H9 (cell line): ENCODE data around the gene SPATA46. TPM values are rescaled to one million over a fixed set of nuclear protein-coding genes. Genes with fewer than 3 reads are reported as not detected.

Experiments
- DNase-seq: peaks from one replicate; pipeline ENCODE4 v3.0.0-alpha.2; 2017
- H2AFZ ChIP-seq: one replicate; pipeline ENCODE4 v1.6.1; 2013; ENCODE audit warnings: mild to moderate bottlenecking, low read length, control low read depth, moderate library complexity
- H2AK5ac ChIP-seq: 2 replicates; pipeline ENCODE4 v1.6.1; 2013; ENCODE audit warnings: low read length, control low read depth, mixed read lengths; ENCODE audit not compliant: insufficient read length
- H2BK120ac ChIP-seq: one replicate; pipeline ENCODE4 v1.6.1; 2013; ENCODE audit warnings: low read depth, mild to moderate bottlenecking, low read length, control low read depth, inconsistent platforms; ENCODE audit not compliant: poor library complexity, severe bottlenecking
- H2BK12ac ChIP-seq: 2 replicates; pipeline ENCODE4 v1.6.1; 2013; ENCODE audit warnings: low read length, control low read depth, mixed read lengths, low read depth; ENCODE audit not compliant: insufficient read length
- H2BK15ac ChIP-seq: 2 replicates; pipeline ENCODE4 v1.6.1; 2013; ENCODE audit warnings: low read depth, low read length, control low read depth
- H2BK20ac ChIP-seq: one replicate; pipeline ENCODE4 v1.6.1; 2013; ENCODE audit warnings: low read depth, mild to moderate bottlenecking, low read length, control low read depth, inconsistent platforms; ENCODE audit not compliant: poor library complexity, severe bottlenecking
- H2BK5ac ChIP-seq: 2 replicates; pipeline ENCODE4 v1.6.1; 2013; ENCODE audit warnings: low read length, control low read depth, mixed read lengths; ENCODE audit not compliant: insufficient read length
- H3K14ac ChIP-seq: 2 replicates; pipeline ENCODE4 v1.6.1; 2013; ENCODE audit warnings: low read length, control low read depth; ENCODE audit not compliant: insufficient read depth
- H3K18ac ChIP-seq: 2 replicates; pipeline ENCODE4 v1.6.1; 2013; ENCODE audit warnings: low read depth, mild to moderate bottlenecking, mixed read lengths, low read length, control low read depth; ENCODE audit not compliant: insufficient read length
- H3K23ac ChIP-seq: 2 replicates; pipeline ENCODE4 v1.6.1; 2013; ENCODE audit warnings: low read length, control low read depth, mixed read lengths, low read depth; ENCODE audit not compliant: insufficient read length
- H3K23me2 ChIP-seq: 2 replicates; pipeline ENCODE4 v1.6.1; 2013; ENCODE audit warnings: low read depth, mild to moderate bottlenecking, mixed read lengths, low read length, control low read depth; ENCODE audit not compliant: insufficient read length, poor library complexity, severe bottlenecking
- H3K27ac ChIP-seq: 2 replicates; pipeline ENCODE4 v1.5.1; 2013; ENCODE audit warnings: low read length, control low read depth, mixed read lengths, low read depth; ENCODE audit not compliant: insufficient read length
- H3K27me3 ChIP-seq: 2 replicates; pipeline ENCODE4 v1.6.1; 2013; ENCODE audit warnings: low read length, control low read depth, inconsistent platforms; ENCODE audit not compliant: insufficient read depth
- H3K4ac ChIP-seq: 2 replicates; pipeline ENCODE4 v1.6.1; 2013; ENCODE audit warnings: low read depth, mild to moderate bottlenecking, control low read depth, inconsistent platforms, low read length, moderate library complexity
- H3K4me1 ChIP-seq: 2 replicates; pipeline ENCODE4 v1.6.1; 2013; ENCODE audit warnings: low read length, control low read depth, inconsistent platforms; ENCODE audit not compliant: insufficient read depth
- H3K4me2 ChIP-seq: 2 replicates; pipeline ENCODE4 v1.6.1; 2013; ENCODE audit warnings: low read length, control low read depth, mixed read lengths; ENCODE audit not compliant: insufficient read length, insufficient read depth
- H3K56ac ChIP-seq: 2 replicates; pipeline ENCODE4 v1.6.1; 2013; ENCODE audit warnings: low read depth, mild to moderate bottlenecking, mixed read lengths, low read length, control low read depth; ENCODE audit not compliant: insufficient read length
- H3K79me1 ChIP-seq: 2 replicates; pipeline ENCODE4 v1.6.1; 2013; ENCODE audit warnings: low read depth, mild to moderate bottlenecking, moderate library complexity, low read length, control low read depth, inconsistent platforms; ENCODE audit not compliant: insufficient read depth, poor library complexity, severe bottlenecking
- H3K79me2 ChIP-seq: 2 replicates; pipeline ENCODE4 v1.6.1; 2013; ENCODE audit warnings: low read length, control low read depth, inconsistent platforms; ENCODE audit not compliant: insufficient read depth
- H3K9ac ChIP-seq: 2 replicates; pipeline ENCODE4 v1.6.1; 2013; ENCODE audit warnings: low read length, control low read depth, mixed read lengths; ENCODE audit not compliant: insufficient read length; ENCODE audit errors: extremely low read depth
- H3K9me3 ChIP-seq: one replicate; pipeline ENCODE4 v1.6.1; 2013; ENCODE audit warnings: low read depth, low read length, inconsistent platforms; ENCODE audit not compliant: control insufficient read depth
- H3T11ph ChIP-seq: one replicate; pipeline ENCODE4 v1.6.1; 2013; ENCODE audit warnings: mild to moderate bottlenecking, low read length, control low read depth, inconsistent platforms
- H4K20me1 ChIP-seq: one replicate; pipeline ENCODE4 v1.6.1; 2013; ENCODE audit not compliant: control insufficient read depth, insufficient read length, insufficient read depth
- H4K5ac ChIP-seq: 2 replicates; pipeline ENCODE4 v1.6.1; 2013; ENCODE audit warnings: low read depth, mild to moderate bottlenecking, mixed read lengths, low read length, control low read depth; ENCODE audit not compliant: insufficient read length
- H4K8ac ChIP-seq: replicated peaks from 2 replicates; pipeline ENCODE4 v1.6.1; 2013; ENCODE audit warnings: low read length, control low read depth, mixed read lengths, low read depth; ENCODE audit not compliant: insufficient read length
- H4K91ac ChIP-seq: 2 replicates; pipeline ENCODE4 v1.6.1; 2013; ENCODE audit warnings: low read depth, mild to moderate bottlenecking, moderate library complexity, mixed read lengths, low read length, control low read depth; ENCODE audit not compliant: insufficient read length
- H3K27ac Mint-ChIP-seq, 3 experiments: 2 replicates in 2 of 3; 3 replicates in 1 of 3; pipeline ENCODE4 v1.8.0; 2020 to 2021; ENCODE audit warnings: mixed read lengths in 3 of 3, mild to moderate bottlenecking in 1 of 3, moderate library complexity in 1 of 3
- H3K27me3 Mint-ChIP-seq: 2 replicates; pipeline ENCODE4 v1.8.0; 2021; ENCODE audit warnings: low read depth, mild to moderate bottlenecking, moderate library complexity, mixed read lengths
- H3K36me3 Mint-ChIP-seq, 3 experiments: 2 replicates in 2 of 3; 3 replicates in 1 of 3; pipeline ENCODE4 v1.8.0; 2020 to 2021; ENCODE audit warnings: low read depth in 3 of 3, mixed read lengths in 3 of 3; ENCODE audit not compliant: insufficient read depth in 1 of 3
- H3K4me1 Mint-ChIP-seq, 2 experiments: 2 replicates each; pipeline ENCODE4 v1.8.0; 2020; ENCODE audit warnings: mixed read lengths in 2 of 2
- H3K4me3 Mint-ChIP-seq, 2 experiments: 2 replicates in 1 of 2; 3 replicates in 1 of 2; pipeline ENCODE4 v1.8.0; 2020 to 2021; ENCODE audit warnings: mild to moderate bottlenecking in 2 of 2, mixed read lengths in 2 of 2, moderate library complexity in 1 of 2
- H3K9me3 Mint-ChIP-seq, 2 experiments: 2 replicates in 1 of 2; 3 replicates in 1 of 2; pipeline ENCODE4 v1.8.0; 2020; ENCODE audit warnings: mild to moderate bottlenecking in 2 of 2, mixed read lengths in 2 of 2, moderate library complexity in 1 of 2
- WGBS: extraction: QIAGEN DNeasy Blood & Tissue Kit; methylation state at CpG from one replicate; pipeline ENCODE4 v1.1.7; 2013; ENCODE audit warnings: missing lambda C conversion rate, low lambda C conversion rate, mixed read lengths; ENCODE audit not compliant: insufficient read length; ENCODE audit errors: extremely low coverage; 5-methylcytosine and 5-hydroxymethylcytosine counted together
- total RNA-seq: library from RNA; stranded (reverse); gene quantifications from 2 replicates; pipeline ENCODE4 v1.2.1, GENCODE V29; 2021
- TF ChIP-seq, protein P1 (sequence below): fragments of 200-600 bp; sonication (generic); conservative IDR thresholded peaks from 3 replicates; pipeline ENCODE4 v1.8.0; 2021; ENCODE audit warnings: antibody characterized with exemption, mild to moderate bottlenecking

SPATA46 gene
- total RNA-seq, 1 experiment from 2014 or later = not detected

DNA sequence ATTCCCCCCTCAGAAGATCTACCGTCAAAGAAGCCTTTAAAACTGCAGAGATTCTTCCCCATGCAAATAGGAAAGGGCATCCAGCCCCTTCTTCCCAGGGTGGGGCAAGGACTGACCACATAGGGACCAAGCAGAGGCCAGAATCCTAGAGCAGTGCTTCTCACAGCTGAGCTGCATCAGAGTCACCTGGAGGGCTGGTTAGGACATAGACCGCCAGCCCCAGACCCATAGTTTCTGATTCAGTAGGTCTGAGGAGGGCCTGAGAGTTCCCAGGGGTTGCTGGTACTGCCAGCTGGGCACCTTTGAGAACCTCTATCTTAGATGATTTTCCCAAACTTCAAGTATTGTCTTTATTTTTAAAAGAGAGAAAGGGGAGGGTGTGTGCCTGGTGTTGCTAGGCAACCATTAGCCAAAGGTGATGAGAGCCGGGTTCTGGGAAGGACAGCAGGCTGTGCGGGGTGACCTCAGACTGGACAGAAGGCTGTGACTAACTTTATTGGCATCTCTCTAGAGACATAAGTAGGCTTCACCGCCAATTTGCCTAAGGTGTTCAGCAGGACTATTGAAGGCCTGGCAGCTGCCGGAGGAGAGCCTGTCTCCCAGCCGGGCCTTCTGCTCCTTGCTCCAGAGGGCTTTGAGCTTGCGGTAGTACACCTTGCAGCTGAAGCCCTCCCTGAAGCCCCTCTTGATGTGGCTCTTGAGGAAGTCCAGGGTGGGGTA, 3.0 kb downstream of the SPATA46 start:
- no peak overlapping the region for H3K4me3 Mint-ChIP-seq
- no peak overlapping the region for H2BK15ac ChIP-seq

More for the DNA sequence above, 3.0 kb downstream of the SPATA46 start:
- Histone ChIP-seq H4K8ac (no peak overlapping the region), H3K23ac (no peak overlapping the region), H4K20me1 (no peaks in the 10 kb centered on the region), H3K79me1 (no peaks in the 10 kb centered on the region), H3K79me2 (no peaks in the 10 kb centered on the region), H3K23me2 (no peaks in the 10 kb centered on the region), H3K9me3 (no peaks in the 10 kb centered on the region), H3K27ac (no peak overlapping the region), H2BK20ac (no peak overlapping the region), H3K4me2 (no peak overlapping the region), H3K18ac (no peak overlapping the region), H3K56ac (no peak overlapping the region), H4K91ac (no peak overlapping the region), H4K5ac (no peak overlapping the region), H2BK120ac (no peak overlapping the region), H3K27me3 (no peaks in the 10 kb centered on the region), H2BK5ac (no peak overlapping the region), H3K4me1 (no peaks in the 10 kb centered on the region), H2AK5ac (no peak overlapping the region), H3K4ac (no peak overlapping the region), H3T11ph (no peak overlapping the region), H3K14ac (no peak overlapping the region), H3K9ac (no peak overlapping the region), H2BK12ac (no peak overlapping the region), H2AFZ (no peak overlapping the region)
- WGBS = no CpG with 5 or more reads among the region's 8 CpGs
- TF ChIP-seq, protein P1, sequence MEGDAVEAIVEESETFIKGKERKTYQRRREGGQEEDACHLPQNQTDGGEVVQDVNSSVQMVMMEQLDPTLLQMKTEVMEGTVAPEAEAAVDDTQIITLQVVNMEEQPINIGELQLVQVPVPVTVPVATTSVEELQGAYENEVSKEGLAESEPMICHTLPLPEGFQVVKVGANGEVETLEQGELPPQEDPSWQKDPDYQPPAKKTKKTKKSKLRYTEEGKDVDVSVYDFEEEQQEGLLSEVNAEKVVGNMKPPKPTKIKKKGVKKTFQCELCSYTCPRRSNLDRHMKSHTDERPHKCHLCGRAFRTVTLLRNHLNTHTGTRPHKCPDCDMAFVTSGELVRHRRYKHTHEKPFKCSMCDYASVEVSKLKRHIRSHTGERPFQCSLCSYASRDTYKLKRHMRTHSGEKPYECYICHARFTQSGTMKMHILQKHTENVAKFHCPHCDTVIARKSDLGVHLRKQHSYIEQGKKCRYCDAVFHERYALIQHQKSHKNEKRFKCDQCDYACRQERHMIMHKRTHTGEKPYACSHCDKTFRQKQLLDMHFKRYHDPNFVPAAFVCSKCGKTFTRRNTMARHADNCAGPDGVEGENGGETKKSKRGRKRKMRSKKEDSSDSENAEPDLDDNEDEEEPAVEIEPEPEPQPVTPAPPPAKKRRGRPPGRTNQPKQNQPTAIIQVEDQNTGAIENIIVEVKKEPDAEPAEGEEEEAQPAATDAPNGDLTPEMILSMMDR = no peak
- Mint-ChIP-seq H3K4me1 (no peaks in the 10 kb centered on the region), H3K36me3 (peaks cover 0 to 8% (median 2%) of the 10 kb centered on the region in 3 experiments; a peak in 3 of 7 replicates), H3K27ac (no peak overlapping the region), H3K27me3 (no peaks in the 10 kb centered on the region), H3K9me3 (no peaks in the 10 kb centered on the region)
- no peak for DNase-seq
